SH-SY5Y (cell line): ENCODE results near the gene PSME2.

Source experiments
- GATA2 ChIP-seq: IDR thresholded peaks from 2 replicates; pipeline ENCODE4 v1.6.1; 2011; ENCODE audit warnings: mild to moderate bottlenecking, low read depth, low read length
- GATA3 ChIP-seq: IDR thresholded peaks from 2 replicates; pipeline ENCODE4 v1.6.1; 2011; ENCODE audit warnings: low read depth, mild to moderate bottlenecking, low read length, moderate library complexity

GRCh38 chr14:24110523-24110922, 35.9 kb downstream of the PSME2 start:
- TF ChIP-seq GATA2: no peak
- no peak for TF ChIP-seq GATA3
